GM21526 (cell line): ENCODE data around the gene HSPA2.
"Not testable (repeated sequence)": the region's sequence is repeated elsewhere in the genome, so short reads cannot be mapped to it uniquely, and the experiment has no call there.

ENCODE experiments used
- ATAC-seq: cut with Tn5 transposase; IDR thresholded peaks from one replicate; pipeline ENCODE4 v1.9.1; 2021; ENCODE audit warnings: moderate library complexity; ENCODE audit not compliant: unreplicated experiment, low FRiP score

Gene HSPA2

DNA sequence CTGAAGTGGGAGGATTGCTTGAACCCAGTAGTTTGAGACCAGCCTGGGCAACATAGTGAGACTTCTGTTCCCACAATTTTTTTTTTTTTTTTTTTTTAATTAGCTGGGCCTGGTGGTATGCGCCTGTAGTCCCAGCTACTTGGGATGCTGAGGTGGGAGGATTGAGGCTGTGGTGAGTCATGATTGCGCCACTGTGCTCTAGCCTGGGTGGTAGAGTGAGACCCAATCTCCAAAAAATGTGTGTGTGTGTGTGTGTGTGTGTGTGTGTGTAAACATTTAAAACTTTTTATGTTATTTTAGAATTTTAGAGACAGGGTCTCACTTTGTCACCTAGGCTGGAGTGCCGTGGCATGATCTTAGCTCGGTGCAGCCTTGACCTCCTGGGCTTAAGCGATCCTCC lies 16.0 kb downstream of the HSPA2 start:
- no peak for ATAC-seq

DNA sequence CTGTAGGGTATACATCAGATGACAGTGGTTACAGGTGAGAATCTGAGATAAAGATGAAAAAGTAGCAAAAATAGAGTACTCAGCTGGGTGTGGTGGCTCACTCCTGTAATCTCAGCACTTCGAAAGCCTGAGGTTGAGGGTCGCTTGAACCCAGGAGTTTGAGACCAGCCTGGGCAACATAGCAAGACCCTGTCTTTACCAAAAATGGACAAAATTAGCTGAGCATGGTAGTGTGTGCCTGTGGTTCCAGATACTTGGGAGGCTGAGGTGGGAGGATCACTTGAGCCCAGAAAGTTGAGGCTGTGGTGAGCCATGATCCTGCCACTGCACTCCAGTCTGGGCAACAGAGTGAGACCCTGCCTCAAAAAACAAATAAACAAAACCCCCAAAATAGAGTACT lies 17.7 kb downstream of the HSPA2 start:
- not testable (repeated sequence) for ATAC-seq

DNA sequence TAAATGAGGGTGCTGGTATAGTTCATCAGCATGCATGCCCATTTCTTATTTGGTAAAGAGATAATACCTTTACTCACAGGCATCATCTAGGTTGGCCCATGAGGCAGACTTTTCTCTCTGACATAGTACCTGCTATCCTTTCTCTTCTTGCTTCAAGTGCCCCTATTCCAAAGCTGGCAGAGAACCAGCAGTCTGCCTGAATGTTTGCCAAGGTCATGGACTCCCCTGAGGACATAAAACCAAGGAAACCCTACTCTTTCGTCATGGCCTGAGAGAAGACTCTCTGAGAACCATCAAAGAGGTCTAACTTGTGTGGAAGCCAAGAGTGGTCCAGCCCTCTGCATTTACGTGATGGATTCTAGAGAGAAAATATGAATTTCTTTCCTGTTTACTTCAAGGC lies 21.1 kb downstream of the HSPA2 start:
- ATAC-seq = no peak

DNA sequence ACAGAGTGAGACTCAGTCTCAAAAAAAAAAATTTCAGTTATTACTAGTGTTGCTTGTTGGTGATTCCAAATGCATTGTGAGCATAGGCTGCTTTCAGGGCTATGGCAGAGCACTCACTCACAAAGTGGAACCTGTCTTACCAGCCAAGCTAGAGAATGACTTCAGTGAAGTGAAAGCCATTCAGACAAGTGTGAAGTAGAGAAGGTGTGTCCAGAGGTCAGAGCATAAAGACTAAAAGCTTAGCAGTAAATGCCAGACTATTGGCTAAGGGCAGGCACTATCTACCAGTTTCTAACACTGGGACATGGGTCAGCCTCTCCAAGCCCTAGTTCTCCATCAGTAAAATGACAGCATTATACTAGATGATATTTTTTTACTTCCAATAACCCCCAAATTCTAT lies 21.9 kb downstream of the HSPA2 start:
- no peak for ATAC-seq

DNA sequence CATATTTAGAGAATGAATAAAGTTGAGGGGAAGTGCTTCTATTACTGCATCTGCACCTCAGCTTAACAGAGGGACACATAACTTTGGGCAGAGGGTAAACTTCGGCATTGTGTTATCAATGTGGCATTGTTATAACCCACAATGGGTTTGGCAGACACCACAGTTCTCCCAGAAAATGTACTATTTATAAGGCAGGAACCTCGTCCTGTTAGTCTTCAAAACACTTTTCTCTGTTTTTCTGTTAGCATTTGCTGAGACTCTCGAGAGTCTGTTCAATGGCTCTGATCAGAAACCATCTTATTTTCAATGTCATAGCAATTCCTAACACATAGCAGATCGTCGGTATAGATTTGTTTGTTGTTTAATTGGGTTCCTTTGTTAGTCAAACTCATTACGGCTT lies 23.2 kb downstream of the HSPA2 start:
- no peak for ATAC-seq

DNA sequence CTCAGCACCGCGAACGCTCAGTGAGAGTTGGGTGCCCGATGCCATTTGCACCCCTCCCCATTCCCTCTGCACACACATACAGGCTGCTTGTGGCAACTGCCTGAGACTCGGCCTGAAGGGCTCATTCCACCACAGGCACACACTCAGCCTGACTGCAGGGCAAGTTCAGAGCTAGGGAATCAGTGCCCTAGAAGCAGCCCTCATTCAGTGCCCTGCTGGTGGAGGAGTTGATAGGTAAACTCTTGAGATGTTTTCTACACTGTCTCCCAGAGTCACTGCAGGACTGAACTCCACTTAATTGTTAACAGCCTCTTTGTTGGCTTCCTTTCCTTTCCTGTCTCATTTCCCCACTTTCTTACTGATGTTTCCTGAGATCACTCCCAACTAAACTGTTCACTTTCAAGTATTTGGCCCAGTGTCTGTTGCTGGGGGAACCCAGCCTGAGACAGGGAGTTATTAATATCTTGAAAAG lies 26.1 kb downstream of the HSPA2 start:
- no peak for ATAC-seq

DNA sequence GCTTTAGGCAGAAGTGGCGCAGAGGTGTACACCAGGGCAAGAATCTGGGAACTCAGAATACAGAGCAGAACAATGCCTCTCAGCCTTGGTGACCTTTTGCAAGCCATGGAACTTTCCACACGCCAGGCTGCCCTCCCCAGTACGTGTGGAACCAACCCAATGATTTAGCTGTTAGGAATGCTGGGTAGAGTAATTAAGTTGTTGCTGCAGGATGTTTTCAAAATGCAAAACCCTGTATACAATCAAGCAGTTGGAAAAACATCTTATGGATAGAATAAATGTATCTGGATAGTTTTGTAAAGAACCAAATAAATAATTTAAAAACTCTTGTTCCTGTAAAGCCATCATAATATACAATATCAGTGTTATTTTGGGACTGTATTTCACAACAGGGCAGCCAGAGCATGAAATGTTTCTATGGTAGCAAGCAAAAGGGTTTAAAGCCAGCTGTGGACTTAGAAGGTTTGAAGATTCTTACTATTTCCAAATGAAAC lies 28.6 kb downstream of the HSPA2 start:
- no peak for ATAC-seq

DNA sequence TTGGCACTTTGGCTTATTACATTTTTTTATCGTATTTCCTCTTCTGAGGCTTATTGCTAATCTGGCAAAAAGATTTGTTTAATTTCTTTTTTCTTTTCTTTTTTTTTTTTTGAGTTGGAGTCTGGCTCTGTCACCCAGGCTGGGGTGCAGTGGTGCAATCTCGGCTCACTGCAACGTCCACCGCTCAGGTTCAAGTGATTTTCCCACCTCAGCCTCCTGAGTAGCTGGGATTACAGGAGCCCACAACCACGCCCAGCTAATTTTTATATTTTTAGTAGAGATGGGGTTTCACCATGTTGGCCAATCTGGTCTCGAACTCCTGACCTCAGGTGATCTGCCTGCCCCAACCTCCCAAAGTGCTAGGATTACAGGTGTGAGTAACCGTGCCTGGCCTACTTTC lies 29.1 kb downstream of the HSPA2 start:
- ATAC-seq = not testable (repeated sequence)

DNA sequence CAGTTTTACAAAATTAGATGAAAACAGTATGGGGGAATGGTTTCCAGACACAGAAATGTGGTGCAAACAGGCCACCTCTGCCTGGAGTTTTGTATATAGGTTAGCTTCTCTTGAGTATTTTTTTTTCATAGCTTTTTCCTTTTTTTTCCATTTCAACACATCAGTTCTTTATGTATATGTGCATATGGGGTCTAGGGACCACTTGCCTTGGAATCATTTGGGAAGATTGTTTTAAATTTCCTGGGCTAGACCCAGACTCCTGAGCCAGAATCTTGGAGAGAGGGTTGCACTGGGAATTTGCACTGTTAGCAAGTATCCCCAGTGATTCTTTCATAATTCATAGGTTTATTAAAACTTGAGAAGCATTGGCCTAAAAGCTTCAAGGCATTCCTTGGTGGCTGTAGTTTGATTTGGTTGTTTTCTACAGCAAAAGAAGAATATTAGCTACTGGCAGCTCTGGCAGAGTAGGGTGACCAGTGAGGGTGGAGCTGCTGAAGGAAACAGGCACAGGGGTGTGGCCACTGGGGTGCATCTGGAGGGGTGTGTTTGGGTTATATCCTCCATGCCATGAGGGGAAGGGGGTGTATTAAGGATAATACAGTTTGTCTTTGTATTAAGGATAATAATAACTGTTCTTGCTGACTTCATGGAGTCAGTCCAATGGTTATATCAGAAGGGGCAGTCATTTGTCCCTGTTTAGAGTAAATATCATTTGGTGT lies 32.0 kb downstream of the HSPA2 start:
- no peak for ATAC-seq

DNA sequence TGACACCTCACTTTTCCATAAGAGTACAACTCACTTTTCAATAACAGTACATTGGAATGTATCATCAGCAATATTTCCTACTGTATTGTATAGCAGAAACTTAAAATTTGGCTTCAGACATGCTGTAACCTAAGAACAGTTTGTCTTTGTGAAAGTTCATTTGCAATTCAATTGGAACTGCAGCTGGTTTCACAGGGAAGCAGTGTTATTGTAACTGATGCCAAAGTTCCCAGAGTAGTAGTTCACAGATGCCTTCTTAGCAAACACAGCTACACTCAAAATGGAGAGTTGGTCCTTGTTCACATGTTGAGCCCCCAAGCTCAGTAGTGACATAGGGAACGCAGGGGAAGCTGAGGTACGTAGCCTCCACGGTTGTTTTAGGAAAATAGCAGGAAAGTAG lies 32.6 kb downstream of the HSPA2 start:
- ATAC-seq = no peak

DNA sequence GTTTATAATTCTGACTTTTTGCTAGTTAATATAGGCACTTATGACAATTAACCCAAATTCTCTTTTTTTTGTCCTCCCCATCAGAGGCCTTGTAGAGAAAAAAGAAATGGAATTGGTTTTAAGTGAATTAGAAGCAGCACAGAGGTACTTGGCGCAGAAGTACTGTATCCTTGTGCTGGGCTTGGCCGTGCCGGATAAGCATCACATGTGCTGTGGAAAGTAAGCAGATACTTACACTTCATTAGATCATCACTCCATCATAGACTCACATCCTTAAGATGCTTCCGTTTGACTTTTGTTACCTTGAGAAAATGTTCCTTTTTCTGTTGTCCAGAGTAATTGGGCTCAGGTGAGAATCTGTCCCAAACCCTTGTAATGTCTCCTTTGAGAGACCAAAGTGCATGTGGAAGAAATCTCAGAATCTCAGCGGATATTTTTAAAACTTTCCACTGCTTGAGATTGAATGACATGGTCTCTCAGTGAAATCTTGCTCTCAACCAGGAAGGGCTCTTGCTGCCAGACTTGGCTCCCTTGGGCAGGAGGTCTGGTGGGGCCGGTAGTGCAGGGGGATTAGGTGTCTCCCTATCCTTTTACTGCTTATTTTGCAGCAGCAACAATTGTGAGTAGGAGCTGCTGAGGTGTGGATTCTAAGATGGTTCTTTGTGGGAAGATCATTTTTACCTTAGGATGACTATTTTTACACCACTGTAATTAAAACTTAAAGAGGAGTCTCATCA lies 34.0 kb downstream of the HSPA2 start:
- ATAC-seq = no peak

DNA sequence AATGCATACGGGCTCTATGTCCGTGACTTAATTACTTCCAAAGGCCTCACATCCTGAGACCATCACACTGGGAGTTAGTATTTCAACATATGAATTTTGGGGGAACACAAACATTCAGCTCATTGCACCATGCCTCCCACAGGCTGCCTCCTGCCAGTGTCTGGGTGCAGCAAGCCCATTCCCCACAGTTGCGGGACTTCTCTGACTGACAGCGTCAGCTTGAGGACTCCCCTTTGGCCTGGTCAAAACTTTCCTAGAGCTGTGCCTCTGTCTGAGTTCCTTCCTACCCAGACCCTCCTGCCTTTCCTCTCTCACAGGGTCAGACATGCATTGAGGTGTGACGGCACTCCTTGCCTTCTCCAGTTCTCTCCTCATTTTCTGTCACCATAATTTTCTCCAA lies 36.7 kb downstream of the HSPA2 start:
- ATAC-seq = no peak

DNA sequence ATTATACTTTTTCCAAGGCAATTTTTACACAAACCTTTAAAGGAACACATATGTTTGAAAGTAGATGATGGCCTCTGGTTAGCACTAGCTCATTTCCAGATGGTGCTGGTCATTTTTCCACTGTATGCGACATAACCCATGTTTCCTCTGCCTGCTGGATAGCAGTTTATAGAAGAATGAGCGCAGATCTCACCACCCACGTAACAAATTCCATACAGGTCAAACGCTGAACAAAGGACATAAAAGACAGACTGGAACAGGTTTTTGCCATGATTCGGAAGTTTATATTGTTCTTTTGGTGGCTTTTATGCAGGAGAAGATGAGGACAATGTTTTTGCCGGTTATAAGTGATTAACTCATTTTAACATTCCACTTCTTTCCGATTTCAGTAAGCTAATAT lies 39.9 kb downstream of the HSPA2 start:
- no peak for ATAC-seq

DNA sequence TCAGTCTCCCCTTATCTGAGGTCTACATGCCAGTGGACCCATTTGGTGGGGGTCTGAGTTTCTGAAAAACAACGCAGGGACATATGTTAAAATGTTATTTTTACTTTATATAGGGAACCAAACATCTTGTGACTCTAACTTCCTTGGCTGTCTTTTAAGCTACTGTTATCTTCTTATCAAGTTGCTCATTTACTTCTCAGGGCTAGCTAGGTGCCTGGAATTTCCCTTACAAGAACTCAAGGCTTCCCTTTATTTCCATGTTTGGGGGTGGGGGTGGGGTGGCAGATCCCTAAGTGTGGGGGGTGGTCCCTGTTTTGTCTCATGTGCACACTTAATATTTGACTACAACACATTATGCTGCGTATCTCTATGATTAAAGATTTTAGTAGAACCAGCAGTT lies 40.8 kb downstream of the HSPA2 start:
- no peak for ATAC-seq

DNA sequence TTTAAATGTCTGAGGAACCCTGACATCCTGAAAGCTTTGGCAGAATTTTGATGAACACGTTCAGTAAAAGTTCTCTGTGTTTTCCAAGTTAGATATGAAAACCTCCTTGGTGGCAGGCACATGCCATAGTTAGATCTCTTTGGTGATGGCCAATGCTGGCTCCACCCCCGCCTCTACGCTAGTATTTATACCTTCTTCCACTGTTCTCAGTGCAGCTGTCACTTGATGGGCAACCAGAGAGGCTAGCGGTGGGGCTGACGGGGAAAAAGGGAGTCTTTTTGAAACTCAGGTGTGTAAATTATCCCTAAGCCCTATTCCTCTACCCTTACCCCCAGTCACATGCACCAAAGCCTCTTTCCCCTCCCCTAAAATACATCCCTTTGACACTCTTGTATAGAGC lies 41.3 kb downstream of the HSPA2 start:
- ATAC-seq = no peak

DNA sequence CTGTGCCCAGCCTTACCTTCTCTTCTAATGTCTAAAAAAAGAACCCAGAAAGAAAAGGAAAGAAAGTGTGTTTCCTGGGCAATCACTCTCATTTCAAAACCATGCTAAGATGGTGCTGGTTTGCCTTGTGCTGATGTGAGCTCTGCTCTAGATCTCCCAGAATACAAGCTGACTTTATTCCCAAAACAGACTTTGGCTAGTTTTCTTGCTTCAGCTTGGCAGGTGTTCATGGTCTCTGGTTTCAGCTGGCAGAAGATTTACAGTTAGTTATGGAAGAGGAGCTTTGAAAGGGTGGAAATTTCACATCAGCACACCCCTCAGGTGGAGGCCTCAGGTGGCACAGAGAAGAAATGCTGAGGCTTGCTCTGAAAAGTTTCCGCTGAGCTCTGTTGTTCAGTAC lies 43.6 kb downstream of the HSPA2 start:
- no peak for ATAC-seq

DNA sequence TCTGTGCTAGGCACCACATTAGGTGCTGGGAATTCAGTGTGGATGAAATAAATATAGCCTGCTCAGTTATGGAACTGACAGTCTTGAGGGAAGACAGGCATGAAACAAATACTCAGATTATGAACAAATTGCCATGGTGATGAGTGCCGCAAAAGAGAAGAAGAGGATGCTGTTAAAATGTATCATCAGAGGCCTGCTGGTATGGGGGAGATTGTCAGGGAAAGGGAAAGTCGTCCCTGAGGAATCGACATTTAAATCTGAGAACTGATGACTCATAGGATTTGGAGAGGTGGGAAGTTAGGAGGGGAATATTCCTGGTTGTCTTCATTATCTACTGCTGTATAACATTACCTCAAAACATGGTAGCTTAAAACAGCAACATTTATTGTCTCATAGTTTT lies 51.3 kb downstream of the HSPA2 start:
- ATAC-seq = no peak
